HG03439 (cell line): ENCODE results near the gene C2orf49.

ENCODE experiments used
- ATAC-seq: cut with Tn5 transposase; IDR thresholded peaks from one replicate; pipeline ENCODE4 v1.9.1; 2021; ENCODE audit warnings: mild to moderate bottlenecking, moderate library complexity; ENCODE audit not compliant: unreplicated experiment

The C2orf49 gene

DNA sequence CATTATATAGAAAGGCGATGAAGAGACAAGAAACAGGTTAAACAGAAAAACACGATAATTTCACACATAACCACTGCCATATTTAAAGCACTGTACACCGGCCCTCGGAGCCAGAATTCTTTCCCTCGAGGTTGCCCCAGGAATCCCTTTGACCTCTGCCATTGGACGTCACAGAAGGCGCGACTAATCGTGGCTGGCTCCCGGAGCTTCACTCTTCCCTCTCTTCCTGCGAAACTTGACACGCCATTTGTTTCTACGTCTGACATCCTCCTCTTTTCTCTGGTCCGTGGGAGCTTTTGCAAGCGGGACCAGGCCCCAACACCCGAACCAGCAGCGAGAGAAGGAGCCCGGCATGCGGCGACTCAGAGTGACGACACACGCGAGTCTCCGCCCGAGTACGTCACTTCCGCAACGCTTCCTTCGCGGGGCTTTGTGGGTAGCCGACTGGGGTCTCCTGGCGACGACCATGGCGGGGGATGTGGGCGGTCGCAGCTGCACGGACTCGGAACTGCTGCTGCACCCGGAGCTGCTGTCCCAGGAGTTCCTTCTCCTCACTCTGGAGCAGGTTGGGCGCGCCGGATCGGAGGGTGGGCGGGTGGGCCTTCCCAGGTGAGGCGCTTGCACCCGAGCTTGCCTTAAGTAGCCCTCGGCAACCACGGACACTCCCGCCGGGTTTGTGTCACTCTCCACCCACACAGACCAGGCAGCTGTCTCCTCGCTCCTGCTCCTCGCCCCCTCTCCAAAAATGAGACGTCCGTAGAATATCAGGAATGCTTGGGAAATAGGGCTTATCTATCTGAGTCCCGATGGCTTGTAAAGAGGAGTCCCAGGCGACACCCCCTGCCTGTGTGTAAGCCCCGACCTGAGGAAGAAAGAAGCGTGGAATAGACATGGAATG, at the start of gene C2orf49:
Gene C2orf49, plus strand, starts transcription at position 419 of the 898 bp plus-strand sequence. Its CDS starts 48 bp downstream, at position 467.
- peak; percentile 95 for ATAC-seq

DNA sequence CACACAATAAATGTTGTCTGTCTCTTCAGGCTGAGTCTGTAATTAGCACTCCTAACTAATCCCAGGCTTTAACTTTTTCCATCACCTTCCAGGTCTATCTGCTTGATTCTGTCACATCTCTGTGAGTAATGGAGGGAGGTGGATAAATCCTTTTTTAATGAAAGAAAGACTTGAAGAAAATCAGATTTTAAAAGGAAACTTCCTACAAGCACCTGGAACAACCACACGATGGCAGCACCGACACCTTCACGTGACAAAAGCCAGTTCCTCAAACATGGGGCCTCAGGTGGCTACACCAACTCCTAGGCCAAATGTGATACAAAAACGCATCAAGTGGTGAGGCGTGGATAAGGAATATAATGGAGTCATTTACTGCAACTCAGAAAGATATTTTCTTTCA, 49.6 kb upstream of the C2orf49 start:
- no peak for ATAC-seq

DNA sequence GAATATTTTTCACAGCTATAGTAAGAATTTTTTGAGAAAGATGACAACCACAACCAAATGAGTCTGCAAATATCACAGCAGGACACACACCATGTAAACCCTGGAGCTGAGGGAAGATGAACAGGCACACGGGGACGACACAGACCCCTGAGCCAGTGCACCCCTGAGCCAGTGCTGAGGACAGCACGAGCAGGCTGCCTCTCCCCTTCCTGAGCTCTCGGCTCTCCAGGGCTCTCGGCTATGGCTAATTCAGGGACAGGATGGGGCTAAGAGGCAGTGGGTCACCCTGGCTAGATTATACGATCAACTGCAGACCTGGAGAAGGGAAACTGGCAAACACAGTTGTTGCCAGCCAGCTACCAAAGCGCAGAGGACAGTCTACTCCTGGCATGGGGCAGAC, 49.2 kb upstream of the C2orf49 start:
- no peak for ATAC-seq

DNA sequence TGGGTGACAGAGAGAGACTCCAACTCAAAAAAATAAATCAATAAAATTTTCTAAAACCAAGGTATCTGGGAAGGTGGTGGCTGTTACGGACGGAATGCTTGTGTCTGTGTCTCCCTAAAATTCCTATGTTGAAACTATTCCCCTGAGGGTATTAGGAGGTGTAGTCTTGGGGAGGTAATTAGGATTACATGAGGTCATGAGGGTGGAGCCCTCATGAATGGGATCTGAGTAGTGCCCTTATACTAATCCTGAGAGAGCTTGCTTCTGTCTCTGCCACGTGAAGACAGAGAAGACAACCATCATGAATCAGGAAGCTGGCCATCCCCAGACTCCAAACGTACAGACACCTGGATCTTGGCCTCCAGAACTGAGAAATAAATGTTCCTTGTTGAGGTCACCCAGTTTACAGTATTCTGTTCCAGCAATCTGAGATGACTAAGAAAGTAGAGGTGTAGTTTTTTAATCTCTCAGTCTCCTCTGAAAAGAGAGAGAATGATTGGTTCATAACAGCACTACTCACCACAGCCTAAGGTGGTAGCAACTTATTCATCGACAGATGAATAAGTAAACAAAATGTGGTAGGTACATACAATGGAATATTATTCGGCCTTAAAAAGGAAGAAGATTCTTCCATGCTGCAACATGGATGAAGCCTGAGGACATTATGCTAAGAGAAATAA, 46.2 kb upstream of the C2orf49 start:
- no peak for ATAC-seq

DNA sequence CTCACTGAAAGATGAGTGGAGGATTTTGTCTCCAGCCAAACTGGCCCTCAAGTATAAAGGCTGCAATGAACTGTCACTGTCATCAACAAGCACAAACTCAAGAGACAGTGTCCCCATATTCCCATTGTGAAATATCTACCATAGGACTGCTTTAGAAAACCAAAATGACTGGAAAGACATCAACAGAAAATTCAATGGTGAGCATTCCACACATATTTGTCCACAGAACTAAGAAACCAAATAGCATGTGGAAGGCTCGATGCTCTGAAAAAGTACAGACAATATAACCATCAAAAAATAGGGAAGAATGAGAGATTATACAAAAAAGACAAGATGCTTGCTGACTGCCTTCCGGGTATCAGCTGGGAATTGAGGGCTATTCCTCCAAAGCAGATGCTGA, 45.4 kb upstream of the C2orf49 start:
- ATAC-seq, result no peak

DNA sequence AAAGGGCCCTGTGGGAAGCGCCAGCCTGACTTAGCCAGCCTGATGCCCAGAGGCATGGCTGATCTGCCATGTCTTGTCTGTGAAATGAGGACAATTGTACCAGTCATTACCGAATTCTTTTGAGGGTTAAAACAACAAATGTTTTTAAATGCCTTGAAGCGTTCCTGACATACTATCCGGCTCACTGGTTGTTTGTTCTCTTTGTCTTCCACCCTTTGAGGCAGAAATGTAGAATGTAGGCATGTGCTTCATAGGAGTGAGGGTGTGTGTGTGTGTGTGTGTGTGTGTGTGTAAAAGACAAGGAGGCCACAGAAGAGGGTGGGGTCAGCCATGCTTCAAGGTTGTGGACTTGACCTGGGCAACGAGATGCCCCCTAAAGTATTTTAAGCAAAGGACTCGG, 43.3 kb upstream of the C2orf49 start:
- ATAC-seq, result no peak

DNA sequence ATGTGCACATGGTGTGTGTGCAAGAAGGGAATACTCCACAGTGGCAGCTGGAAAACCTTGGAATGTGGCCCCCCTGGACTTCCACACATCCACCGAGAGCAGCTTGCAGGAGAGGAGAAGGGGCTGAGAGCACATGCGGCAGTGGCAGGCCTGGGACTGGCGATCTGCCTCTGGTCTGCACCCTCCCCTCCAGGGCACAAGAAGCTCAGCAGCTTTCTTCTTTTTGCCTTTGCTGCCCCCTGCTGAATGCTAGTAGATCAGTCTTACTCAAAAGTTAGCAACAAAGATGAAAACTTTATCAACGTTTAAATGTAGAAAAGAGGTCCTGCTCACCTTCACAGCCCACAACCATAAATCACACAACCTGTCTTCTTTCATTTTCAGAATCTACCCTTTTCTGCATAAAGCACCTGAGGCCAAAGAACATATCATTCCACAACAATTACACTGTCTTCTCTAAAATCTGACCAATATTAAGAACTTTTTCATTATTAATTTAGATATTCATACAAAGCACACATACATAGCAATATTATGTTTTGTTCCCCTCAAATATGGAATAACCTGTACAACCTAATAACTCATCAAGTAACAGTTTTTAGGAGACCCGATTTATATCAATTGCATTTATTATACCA, 42.4 kb upstream of the C2orf49 start:
- ATAC-seq, result no peak

DNA sequence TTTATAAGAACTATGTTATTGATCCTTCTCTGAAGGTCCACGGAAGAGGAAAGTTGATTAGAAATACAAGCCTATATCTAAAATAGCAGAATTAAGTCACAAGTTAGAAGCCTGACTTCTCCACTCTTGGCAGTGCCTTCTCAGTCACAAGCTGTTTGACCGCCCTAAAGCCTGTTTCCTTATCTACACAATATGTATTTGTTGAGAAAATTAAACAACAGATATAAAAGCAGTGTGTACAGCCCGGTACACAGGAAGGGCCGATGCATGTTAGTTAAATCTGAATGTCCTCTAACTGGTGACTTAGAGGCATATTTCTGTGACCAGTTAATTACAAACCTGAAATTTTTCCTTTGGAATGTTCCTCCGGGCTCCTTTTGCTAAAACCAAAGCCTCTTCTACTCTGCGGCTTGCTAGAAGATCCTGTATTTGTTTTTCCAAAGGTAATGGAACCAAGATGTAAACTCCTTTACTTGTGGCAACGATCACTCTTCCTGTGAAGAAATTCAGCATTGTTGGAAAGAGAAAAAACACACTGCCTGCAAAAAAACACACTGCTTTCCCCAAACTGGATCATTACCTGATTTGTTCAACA, 41.2 kb upstream of the C2orf49 start:
- no peak for ATAC-seq

DNA sequence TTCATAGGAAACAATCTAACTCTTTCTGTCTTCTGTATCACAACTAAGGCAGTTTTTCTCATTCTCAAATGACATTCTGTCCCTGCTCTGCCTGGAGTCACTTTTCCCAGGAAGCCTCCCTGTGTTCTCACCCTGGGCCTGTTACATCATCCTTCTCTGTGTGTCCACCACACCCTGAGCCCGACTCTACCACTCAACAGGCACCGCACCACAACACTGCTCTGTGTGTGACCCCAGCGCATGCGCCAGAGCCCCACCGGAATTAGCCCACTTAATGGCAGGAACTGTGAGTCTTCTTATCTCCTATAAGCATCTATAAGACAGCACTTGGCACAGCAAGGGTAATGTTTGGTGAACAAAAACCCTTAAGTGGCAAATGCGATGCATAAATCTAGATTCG, 40.1 kb upstream of the C2orf49 start:
- no peak for ATAC-seq

DNA sequence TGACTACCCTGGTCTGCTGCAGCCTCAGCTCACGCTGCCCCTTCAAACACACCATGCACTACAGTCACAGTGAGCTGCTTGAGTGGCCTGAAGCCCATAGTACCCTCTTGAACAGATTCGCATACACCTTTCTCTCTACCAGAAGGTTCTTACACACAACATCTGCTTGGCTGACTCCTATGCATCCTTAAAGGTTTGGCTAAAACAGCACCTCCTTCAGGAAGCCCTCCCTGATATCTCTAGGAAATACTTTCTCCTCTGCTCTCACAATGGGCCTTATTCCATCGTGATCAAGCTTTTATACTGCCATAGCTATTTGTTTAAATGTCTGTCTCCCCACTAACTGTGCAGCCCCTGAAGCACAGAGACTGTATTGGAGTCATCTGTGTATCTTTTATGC, 39.3 kb upstream of the C2orf49 start:
- ATAC-seq, result no peak

DNA sequence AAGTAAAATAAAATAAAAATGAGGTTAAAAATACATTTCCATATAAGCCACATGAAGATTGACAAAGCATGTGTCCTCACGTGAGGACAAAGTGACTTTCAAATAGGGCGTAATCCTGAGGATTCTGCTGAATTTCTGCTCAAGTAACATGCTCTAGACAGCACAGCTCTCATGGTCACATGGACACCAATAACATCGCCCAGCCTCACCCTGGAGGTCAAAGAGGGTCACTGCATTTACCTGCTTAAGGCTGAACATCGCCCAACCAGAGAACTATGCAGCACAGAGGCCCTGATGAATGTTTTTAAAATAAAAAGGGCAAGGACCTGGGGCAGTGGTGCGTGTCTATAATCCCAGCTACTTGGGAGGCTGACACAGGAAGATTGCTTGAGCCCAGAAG, 38.0 kb upstream of the C2orf49 start:
- no peak for ATAC-seq

DNA sequence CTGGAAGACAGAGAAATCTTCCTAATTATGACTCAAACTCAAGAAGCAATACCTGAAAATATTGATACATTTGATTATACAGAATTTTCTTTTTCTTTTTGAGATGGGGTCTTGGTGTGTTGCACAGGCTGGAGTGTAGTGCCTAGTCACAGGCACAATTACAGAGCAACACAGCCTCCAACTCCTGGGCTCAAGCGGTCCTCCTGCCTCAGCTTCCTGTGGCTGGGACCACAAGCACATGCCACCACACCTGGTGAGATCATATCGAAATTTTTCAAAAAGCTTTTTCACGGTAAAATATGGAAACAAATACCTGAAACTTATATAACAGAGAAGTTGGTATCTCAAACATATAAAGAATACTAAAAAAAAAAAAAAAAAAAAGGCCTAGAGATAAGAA, 35.7 kb upstream of the C2orf49 start:
- no peak for ATAC-seq

DNA sequence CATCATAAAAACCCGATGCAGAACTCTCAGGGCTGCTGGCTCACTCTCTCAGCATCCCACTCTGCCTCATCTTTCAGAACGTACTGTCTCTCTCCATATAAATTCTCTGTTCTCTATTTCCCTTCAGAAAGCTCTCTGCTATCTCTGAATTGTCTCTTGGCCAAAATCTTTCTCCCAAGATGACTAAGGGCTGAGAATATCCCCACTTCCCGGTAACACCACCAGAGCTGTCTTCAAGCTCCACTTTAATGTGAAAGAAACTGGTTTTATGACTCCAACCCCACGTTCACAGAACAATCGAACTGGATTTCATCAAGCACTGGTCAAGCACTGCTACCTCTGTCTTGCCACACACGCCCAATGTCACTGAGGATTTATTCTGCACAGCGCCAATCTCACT, 30.2 kb upstream of the C2orf49 start:
- no peak for ATAC-seq

DNA sequence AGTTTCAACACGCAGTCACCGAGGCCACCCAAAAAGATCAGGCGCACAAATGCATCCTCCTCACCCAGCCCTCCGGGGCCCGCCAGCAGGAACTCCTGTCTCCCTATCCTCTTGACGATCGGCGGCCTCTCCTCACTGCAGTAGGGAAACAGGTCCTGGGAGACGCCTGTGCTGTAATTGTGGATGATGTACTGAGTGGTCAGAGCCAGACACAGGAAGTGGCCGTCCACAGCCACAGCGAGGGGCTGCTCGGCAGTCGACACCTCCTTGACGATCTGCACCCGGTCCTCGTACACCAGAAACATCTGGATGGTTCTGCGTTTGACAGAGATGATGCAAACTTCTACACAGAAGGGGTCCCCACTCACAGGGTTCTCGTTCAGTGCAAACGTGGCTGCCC, 29.8 kb upstream of the C2orf49 start:
- ATAC-seq, result no peak

DNA sequence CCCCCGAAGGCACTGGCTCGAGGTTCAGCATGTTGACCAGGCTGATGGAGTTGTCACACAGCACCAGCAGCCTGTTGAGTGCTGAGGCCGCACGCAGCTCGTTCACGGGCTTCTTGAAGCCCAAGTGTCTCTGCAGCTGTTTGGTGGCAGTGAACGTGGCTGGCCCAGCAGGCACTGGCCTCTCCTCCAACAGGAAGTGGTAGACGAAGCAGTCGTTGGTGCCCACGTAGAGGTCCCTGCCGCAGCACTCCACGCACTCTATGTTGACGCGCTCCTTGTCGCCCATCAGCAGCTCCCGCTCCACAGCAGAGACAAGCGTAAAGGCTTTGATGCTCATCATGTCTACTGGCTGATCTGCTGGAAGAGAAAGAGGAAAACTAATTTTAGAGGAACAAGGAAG, 29.4 kb upstream of the C2orf49 start:
- no peak for ATAC-seq

DNA sequence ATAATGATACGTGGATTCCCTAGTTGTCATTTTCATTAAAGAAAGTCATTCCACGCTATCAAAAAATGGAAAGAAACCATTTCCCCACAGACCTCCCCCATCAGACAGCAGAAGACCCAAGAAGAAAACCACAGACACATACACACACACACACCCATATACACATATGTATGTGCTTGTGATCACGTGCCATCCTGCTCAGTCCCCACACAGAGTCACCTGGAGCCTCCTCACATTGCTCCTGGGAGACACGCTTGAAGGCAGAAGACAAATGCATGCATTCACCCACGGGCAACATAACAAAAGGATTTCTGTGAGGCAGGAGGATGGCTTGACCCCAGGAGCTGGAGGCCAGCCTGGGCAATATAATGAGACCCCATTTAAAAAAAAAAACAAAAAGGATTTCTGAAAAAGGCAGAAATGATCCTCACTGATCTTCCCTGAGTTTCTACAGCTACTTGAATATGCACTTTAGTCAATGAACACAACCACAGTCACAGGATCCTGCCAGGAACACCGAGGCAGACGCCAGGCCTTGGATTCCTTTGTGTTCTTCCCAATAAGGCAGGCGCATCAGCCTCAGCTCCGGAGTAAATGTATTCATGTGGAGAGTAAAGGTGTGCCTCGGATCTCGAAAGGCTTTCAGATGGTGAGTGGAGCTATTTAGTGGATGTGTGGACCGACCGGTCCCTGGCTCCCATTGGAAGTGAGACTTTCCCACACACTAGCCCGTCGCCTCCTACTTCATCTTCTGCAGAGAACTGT, 28.8 kb upstream of the C2orf49 start:
- no peak for ATAC-seq

DNA sequence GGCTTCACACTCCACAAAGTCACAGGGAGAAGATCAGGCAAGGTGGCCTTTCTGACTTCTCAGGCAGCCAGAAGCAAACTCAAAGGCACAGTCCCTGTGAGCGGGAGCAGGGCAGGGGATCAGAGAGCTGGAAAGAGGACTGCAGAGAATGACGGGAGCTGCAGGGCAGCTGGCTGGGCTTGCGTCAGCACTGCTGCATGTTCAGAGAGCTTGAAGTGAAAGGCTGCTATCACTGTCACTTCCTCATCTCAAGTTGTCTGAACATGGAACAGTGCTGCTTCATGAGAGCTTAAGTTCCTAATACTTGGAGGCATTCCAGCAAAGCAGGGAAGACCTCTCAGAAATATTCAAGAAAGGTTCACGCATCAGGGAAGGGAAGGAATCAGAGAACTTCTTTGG, 28.2 kb upstream of the C2orf49 start:
- no peak for ATAC-seq

DNA sequence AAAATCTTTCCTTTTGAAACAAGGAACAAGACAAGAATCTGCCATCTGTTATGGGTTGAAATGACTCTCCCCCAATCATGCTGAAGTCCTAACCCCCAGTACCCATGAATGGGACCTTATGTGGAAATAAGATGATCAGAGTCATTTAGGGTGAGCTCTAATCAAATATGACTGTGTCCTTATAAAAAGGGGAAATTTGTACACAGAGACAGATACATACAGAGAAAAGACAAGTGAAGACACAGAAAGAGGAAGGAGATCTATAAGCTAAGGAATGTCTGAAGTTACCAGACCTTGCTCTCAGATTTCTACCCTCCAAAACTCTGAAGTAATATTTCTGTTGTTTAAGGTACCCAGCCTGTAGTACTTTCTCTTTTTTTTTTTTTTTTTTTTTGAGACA, 23.5 kb upstream of the C2orf49 start:
- no peak for ATAC-seq

DNA sequence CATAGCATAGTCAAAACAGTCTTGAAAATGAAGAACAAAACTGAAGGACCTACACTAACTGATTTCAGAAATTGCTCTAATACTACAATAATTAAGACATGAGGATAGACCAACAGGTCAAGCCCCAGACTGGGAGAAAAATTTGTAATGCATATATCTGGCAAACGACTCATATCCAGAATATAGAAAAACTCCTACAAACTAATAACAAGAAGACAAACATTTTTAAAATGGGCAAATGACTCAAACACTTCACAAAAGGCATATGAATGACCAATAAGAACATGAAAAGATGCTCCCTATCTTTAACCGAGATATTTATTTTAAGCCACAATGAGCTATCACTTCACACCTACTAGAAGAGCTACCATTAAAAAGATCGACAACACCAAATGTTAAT, 22.0 kb upstream of the C2orf49 start:
- peak; percentile 76 for ATAC-seq

DNA sequence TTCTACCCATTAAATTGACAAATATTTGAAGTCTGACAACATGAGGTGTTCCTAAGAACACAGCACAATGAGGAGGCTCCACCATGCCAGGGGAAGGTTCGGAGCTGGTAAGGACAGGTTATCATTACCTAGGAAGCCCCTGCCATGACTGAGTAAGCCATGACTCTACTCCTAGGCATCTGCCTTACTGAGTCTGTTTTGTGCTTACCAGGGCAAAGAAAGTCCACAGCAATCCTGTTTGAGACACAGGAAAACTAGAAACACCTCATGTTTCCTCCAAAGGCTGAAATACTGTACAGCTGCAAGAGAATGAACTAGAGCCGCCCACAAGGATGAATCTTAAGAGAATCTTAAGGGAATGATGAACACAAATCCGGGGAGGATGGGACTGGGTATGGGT, 19.4 kb upstream of the C2orf49 start:
- no peak for ATAC-seq
